ENCODE results near the gene ZNF407.

The ZNF407 gene

GRCh38 chr18:74745633-74746403 is 148.1 kb downstream of the ZNF407 start:
- peaks cover 8% of the 10 kb centered on the region for H3K4me1 ChIP-seq (ENCODE audit: control insufficient read depth, low read length)
- H3K9me3 ChIP-seq (ENCODE audit: control insufficient read depth, insufficient read depth, low read length): no peaks in the 10 kb centered on the region
- H3K36me3 ChIP-seq (ENCODE audit: control insufficient read depth, low read length): no peaks in the 10 kb centered on the region
- no peaks in the 10 kb centered on the region for H3K79me2 ChIP-seq (ENCODE audit: control insufficient read depth, low read length)
- TF ChIP-seq EZH2phosphoT487 (IDR thresholded peaks at IDR 0.05; ENCODE audit: borderline replicate concordance, low read length): no peak
- TF ChIP-seq, protein P1, sequence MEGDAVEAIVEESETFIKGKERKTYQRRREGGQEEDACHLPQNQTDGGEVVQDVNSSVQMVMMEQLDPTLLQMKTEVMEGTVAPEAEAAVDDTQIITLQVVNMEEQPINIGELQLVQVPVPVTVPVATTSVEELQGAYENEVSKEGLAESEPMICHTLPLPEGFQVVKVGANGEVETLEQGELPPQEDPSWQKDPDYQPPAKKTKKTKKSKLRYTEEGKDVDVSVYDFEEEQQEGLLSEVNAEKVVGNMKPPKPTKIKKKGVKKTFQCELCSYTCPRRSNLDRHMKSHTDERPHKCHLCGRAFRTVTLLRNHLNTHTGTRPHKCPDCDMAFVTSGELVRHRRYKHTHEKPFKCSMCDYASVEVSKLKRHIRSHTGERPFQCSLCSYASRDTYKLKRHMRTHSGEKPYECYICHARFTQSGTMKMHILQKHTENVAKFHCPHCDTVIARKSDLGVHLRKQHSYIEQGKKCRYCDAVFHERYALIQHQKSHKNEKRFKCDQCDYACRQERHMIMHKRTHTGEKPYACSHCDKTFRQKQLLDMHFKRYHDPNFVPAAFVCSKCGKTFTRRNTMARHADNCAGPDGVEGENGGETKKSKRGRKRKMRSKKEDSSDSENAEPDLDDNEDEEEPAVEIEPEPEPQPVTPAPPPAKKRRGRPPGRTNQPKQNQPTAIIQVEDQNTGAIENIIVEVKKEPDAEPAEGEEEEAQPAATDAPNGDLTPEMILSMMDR (IDR thresholded peaks at IDR 0.05; ENCODE audit: low read depth, low read length, poor library complexity, severe bottlenecking): no peak
- H3K4me2 ChIP-seq (ENCODE audit: low read length): no peak overlapping the region
- no peaks in the 10 kb centered on the region for H3K9me2 ChIP-seq (replicated peaks; ENCODE audit: control insufficient read depth, low read length)
- H3F3A ChIP-seq (ENCODE audit: control insufficient read depth, insufficient read depth): no peaks in the 10 kb centered on the region
- no peaks in the 10 kb centered on the region for H3K27me3 ChIP-seq (ENCODE audit: control insufficient read depth, low read length)
- no peaks in the 10 kb centered on the region for H4K20me1 ChIP-seq (ENCODE audit: control insufficient read depth, insufficient read depth, low read depth, low read length)
- no peak overlapping the region for H3K27ac ChIP-seq (ENCODE audit: low read depth, low read length)
- H3K4me3 ChIP-seq (ENCODE audit: low read length): no peak overlapping the region

DNA sequence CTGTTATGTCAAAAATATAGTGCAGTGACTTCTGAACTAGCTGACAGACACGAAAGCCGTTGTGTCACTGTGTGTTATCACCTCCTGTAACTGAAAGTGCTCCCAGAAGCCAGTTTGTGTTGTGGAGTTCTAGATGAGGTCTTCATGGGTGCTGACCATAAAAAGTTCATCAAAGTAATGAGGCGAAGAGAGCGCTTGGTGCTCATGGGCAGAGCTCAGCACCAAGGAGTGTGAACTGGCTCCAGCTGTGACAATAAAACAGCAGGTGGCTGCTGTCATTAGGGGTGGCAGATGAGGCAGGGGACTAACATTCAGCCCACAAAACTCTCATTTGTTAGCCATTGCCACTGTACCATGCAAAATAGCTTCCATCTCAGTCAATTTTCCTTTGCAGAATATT is 151.1 kb downstream of the ZNF407 start:
- H3K4me2 ChIP-seq (ENCODE audit: low read length): no peak overlapping the region
- no peaks in the 10 kb centered on the region for H3F3A ChIP-seq (ENCODE audit: control insufficient read depth, insufficient read depth)
- H3K79me2 ChIP-seq (ENCODE audit: control insufficient read depth, low read length): no peaks in the 10 kb centered on the region
- H3K27ac ChIP-seq (ENCODE audit: low read depth, low read length): no peak overlapping the region
- H3K27me3 ChIP-seq (ENCODE audit: control insufficient read depth, low read length): no peaks in the 10 kb centered on the region
- no peaks in the 10 kb centered on the region for H3K9me3 ChIP-seq (ENCODE audit: control insufficient read depth, insufficient read depth, low read length)
- no peaks in the 10 kb centered on the region for H4K20me1 ChIP-seq (ENCODE audit: control insufficient read depth, insufficient read depth, low read depth, low read length)
- no peaks in the 10 kb centered on the region for H3K36me3 ChIP-seq (ENCODE audit: control insufficient read depth, low read length)
- H3K9me2 ChIP-seq (replicated peaks; ENCODE audit: control insufficient read depth, low read length): no peaks in the 10 kb centered on the region
- TF ChIP-seq, protein P1 (IDR thresholded peaks at IDR 0.05; ENCODE audit: low read depth, low read length, poor library complexity, severe bottlenecking): no peak
- TF ChIP-seq EZH2phosphoT487 (IDR thresholded peaks at IDR 0.05; ENCODE audit: borderline replicate concordance, low read length): no peak
- H3K4me3 ChIP-seq (ENCODE audit: low read length): no peak overlapping the region
- H3K4me1 ChIP-seq (ENCODE audit: control insufficient read depth, low read length): no peaks in the 10 kb centered on the region

GRCh38 chr18:74758995-74759394 is 161.3 kb downstream of the ZNF407 start:
- no peak for TF ChIP-seq EZH2phosphoT487 (IDR thresholded peaks at IDR 0.05; ENCODE audit: borderline replicate concordance, low read length)
- TF ChIP-seq, protein P1 (IDR thresholded peaks at IDR 0.05; ENCODE audit: low read depth, low read length, poor library complexity, severe bottlenecking): no peak
- no peaks in the 10 kb centered on the region for H3K79me2 ChIP-seq (ENCODE audit: control insufficient read depth, low read length)

More at GRCh38 chr18:74758995-74759394, 161.3 kb downstream of the ZNF407 start:
- Histone ChIP-seq H4K20me1 (ENCODE audit: control insufficient read depth, insufficient read depth, low read depth, low read length) (no peaks in the 10 kb centered on the region), H3K4me2 (ENCODE audit: low read length) (no peak overlapping the region), H3K9me3 (ENCODE audit: control insufficient read depth, insufficient read depth, low read length) (no peaks in the 10 kb centered on the region), H3K4me1 (ENCODE audit: control insufficient read depth, low read length) (no peaks in the 10 kb centered on the region), H3F3A (ENCODE audit: control insufficient read depth, insufficient read depth) (no peaks in the 10 kb centered on the region), H3K27ac (ENCODE audit: low read depth, low read length) (no peak overlapping the region), H3K4me3 (ENCODE audit: low read length) (no peak overlapping the region), H3K27me3 (ENCODE audit: control insufficient read depth, low read length) (no peaks in the 10 kb centered on the region), H3K9me2 (replicated peaks; ENCODE audit: control insufficient read depth, low read length) (no peaks in the 10 kb centered on the region), H3K36me3 (ENCODE audit: control insufficient read depth, low read length) (no peaks in the 10 kb centered on the region)
